K562 (cell line): Measurements from ENCODE around the gene ZNF853. TPM values are rescaled to one million over a fixed set of nuclear protein-coding genes. Genes with fewer than 3 reads are reported as not detected.
A peak's percentile ranks its signal among the peaks of the same experiment; 100 is the strongest.

Experiments
- ELF1 ChIP-seq: fragments of 200-800 bp; sonication (Bioruptor generic); IDR thresholded peaks from 2 replicates; pipeline ENCODE4 v1.6.1; 2016; ENCODE audit warnings: missing genetic modification characterization, missing compliant biosample characterization
- HMGXB4 ChIP-seq: sonication (generic); formaldehyde crosslinking; IDR thresholded peaks from 2 replicates; pipeline ENCODE4 v1.8.1; 2023; ENCODE audit warnings: mild to moderate bottlenecking, missing genetic modification reagents
- MNT ChIP-seq, 2 experiments: fragments of 450-650 bp; conservative IDR thresholded peaks; 2 replicates each; pipeline ENCODE4 v1.6.1; 2017; ENCODE audit warnings: mild to moderate bottlenecking in 2 of 2, moderate library complexity in 2 of 2
- NR1H2 ChIP-seq: sonication (generic); formaldehyde crosslinking; IDR thresholded peaks from 2 replicates; pipeline ENCODE4 v1.4.0; 2020; ENCODE audit warnings: mild to moderate bottlenecking, missing genetic modification reagents
- REST ChIP-seq, 2 experiments: fragments of 450-650 bp; formaldehyde crosslinking in 1 of 2; IDR thresholded peaks; 2 replicates each; pipeline versions ENCODE4 v1.4.0 to v1.6.1; 2014 to 2020; ENCODE audit warnings: mild to moderate bottlenecking in 2 of 2, borderline replicate concordance in 1 of 2, low read depth in 1 of 2
- RUNX1 ChIP-seq: sonication (generic); IDR thresholded peaks from 2 replicates; pipeline ENCODE4 v1.6.1; 2016; ENCODE audit warnings: antibody characterized with exemption, low read depth
- SIN3B ChIP-seq: fragments of 450-650 bp; IDR thresholded peaks from 2 replicates; pipeline ENCODE4 v1.6.1; 2017; ENCODE audit warnings: low read depth, mild to moderate bottlenecking, moderate library complexity
- SUPT5H ChIP-seq: fragments of 450-650 bp; IDR thresholded peaks from 2 replicates; pipeline ENCODE4 v1.6.1; 2016
- TFE3 ChIP-seq: fragments of 450-650 bp; formaldehyde crosslinking; IDR thresholded peaks from 2 replicates; pipeline ENCODE4 v1.4.0; 2020; ENCODE audit warnings: mild to moderate bottlenecking, mixed read lengths
- USF2 ChIP-seq: sonication (generic); formaldehyde crosslinking; IDR thresholded peaks from 2 replicates; pipeline ENCODE4 v1.5.0; 2020; ENCODE audit warnings: missing genetic modification reagents
- ZFX ChIP-seq: sonication (generic); formaldehyde crosslinking; IDR thresholded peaks from 2 replicates; pipeline ENCODE4 v1.8.0; 2022; ENCODE audit warnings: mild to moderate bottlenecking, missing genetic modification reagents, moderate library complexity
- ZNF12 ChIP-seq: sonication (generic); formaldehyde crosslinking; IDR thresholded peaks from 2 replicates; pipeline ENCODE4 v1.4.0; 2020; ENCODE audit warnings: mild to moderate bottlenecking, missing genetic modification reagents
- polyA plus RNA-seq, 8 experiments: library from polyadenylated mRNA; depleted of rRNA in 4 of 8; stranded (reverse) in 5 of 8; unstranded in 3 of 8; fragments of >200 nt; fragmentation: Nextera tagmentation in 2 of 8; fragmentation: Illumina TruSeq in 1 of 8; extraction: Ambion mirVana in 2 of 8; extraction: Trizol in 1 of 8; gene quantifications; 2 replicates each; pipeline versions ENCODE4 v1.2.1 to v1.2.3, GENCODE V29; 2011 to 2014; ENCODE audit warnings: inconsistent platforms in 1 of 8, missing spikeins in 1 of 8
- total RNA-seq, 7 experiments: library from RNA; depleted of rRNA in 6 of 7; stranded (reverse); fragments of >200 nt in 6 of 7; fragmentation: Illumina TruSeq in 2 of 7; extraction: Trizol in 2 of 7; gene quantifications; 2 replicates each; pipeline versions ENCODE4 v1.2.1 to v1.2.3, GENCODE V29; 2011 to 2021; ENCODE audit warnings: low replicate concordance in 1 of 7

The ZNF853 gene
- total and polyA plus RNA-seq, 9 of the 15 experiments (the other 6 are each of a cell fraction or from before 2014, with no cell fraction given), result 0.03 TPM; not detected in 8

GRCh38 chr7:6636741-6637543, 21.5 kb downstream of the ZNF853 start, which contains the start of gene ZNF316 (continued):
- TF ChIP-seq TFE3 (CRISPR knock-in tag) (peak; percentile 30; the same call in 1 of the 2 replicates), ZNF12 (CRISPR knock-in tag) (no peak), RUNX1 (no peak), USF2 (CRISPR knock-in tag) (peak; percentile 82), REST (IDR thresholded peaks at IDR 0.05; ENCODE audit: borderline replicate concordance) (0 out of 2 replicates have a peak, but pooled peaks have one; percentile 9), REST (CRISPR knock-in tag; IDR thresholded peaks at IDR 0.05; ENCODE audit: low read depth) (no peak), SUPT5H (peak; percentile 33; the same call in 1 of the 2 replicates), HMGXB4 (0 out of 2 replicates have a peak, but pooled peaks have one; percentile 24), ELF1 (tag) (0 out of 2 replicates have a peak, but pooled peaks have one; percentile 23), MNT (conservative IDR thresholded peaks at IDR 0.05) (peak in 1 of 2 experiments; percentile 38; a peak in 2 of 4 replicates), SIN3B (peak; percentile 44; the same call in 1 of the 2 replicates), NR1H2 (CRISPR knock-in tag) (no peak), ZFX (CRISPR knock-in tag) (peak; percentile 44)
